ENCODE measurements around the gene ANGPTL8.

ANGPTL8 gene

DNA sequence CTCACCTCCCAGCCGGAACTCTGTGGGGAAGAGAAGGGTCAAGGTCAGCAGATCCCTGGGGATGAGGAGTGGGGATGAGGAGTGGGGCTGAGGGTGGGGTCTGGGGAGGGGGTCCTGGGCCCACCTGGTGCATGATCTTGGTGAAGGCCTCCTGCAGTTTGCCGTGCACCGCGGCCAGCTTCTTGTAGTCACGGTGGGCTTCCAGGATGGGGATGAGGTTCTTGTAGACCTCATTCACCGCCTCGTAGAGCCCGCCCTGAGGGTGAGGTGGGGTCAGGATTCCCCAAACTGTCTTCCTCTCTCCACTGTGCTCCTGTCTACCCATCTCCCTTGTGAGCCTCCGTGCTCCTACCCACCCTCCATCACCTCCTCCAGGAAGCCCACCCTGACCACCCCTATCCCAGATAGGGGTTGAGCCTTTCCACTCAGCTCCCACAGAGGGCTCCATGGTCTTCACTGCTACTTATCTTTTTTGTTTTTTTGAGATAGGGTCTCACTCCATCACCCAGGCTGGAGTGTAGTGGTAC lies 35.3 kb upstream of the ANGPTL8 start:
- no peak for DNase-seq

DNA sequence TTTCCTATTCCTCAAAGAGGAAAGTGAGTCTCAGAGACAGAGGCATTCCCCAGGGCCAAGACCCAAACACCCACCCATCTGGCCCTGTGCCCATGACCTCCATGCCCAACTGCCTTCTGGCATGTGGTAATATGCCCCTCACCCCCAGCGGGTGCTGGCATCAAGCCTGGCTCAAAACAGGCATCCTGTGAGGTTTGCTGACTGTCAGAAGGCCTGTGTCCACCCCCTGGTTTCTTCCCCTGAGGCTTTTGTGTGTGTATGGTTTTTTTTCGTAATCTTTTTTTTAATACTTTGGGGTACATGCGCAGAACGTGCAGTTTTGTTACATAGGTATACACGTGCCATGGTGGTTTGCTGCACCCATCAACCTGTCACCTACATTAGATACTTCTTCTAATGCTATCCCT lies 34.5 kb upstream of the ANGPTL8 start:
- no peak for DNase-seq

DNA sequence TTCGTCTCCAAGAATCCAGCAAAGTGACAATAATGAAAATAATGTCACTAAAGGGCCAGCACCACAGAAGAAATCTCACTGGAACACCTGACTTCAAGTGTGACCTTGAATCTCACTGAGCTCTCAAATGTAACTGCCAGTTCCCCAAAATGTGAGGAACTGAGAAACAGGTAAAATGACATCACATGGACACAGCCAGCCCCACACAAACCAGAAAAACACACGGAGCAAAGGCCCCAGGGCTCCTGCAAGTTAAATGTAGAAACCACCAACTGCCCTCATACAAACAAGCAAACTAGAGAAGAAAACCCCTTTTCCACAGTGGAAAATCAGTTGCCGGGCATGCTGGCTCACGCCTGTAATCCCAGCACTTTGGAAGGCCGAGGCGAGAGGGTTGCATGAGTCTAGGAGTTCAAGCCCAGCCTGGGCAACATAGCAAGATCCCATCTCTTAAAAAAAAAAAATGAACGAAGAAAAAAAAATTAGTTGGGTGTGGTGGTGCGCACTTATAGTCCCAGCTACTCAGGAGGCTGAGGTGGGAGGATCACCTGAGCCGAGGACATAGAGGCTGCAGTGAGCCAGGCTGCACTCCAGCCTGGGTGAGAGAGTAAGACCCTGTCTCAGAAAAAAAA lies 33.4 kb upstream of the ANGPTL8 start:
- no peak for DNase-seq

DNA sequence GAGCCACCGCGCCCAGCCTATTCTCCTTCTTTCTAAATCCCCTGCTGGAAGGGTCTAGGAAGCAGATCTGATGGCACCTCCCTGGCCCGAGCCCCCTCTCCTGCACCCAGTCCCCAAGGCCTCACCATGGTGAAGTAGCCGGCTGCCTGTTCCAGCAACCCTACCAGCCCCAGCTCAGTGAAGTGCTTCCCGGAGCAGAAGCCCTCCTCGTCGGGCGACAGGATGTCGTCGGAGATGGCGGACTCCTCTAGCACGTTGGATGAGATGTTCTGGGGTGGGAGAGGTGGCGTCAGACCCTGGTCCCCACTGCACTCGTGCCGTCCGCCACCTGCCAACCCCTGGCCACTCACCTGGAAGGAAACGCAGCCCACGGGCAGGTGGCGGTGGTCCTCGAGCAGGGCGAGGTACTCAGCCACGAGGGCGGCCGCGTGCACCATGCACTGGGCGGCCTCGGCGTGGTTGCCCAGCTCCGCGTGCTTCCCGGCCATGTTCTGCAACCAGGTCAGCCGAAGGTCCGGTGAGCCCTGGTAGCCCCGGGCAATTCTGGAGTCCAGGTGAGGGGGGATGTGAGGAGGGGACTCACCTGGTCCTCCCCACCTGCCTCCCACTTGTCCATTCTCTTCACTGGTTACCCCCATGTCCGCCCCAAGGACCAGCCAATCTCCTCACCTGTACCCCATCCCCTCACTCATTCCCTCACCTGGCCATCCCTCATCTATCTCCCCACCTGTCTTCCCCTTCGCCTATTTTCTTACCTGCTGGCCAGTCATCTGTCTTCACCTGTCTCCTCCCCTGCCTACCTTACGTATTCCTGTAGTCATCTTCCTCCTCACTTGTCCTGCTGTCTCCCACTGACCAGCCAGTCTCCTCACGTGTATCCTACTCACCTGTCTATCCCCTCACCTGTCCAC lies 30.6 kb upstream of the ANGPTL8 start:
- no peak for DNase-seq

DNA sequence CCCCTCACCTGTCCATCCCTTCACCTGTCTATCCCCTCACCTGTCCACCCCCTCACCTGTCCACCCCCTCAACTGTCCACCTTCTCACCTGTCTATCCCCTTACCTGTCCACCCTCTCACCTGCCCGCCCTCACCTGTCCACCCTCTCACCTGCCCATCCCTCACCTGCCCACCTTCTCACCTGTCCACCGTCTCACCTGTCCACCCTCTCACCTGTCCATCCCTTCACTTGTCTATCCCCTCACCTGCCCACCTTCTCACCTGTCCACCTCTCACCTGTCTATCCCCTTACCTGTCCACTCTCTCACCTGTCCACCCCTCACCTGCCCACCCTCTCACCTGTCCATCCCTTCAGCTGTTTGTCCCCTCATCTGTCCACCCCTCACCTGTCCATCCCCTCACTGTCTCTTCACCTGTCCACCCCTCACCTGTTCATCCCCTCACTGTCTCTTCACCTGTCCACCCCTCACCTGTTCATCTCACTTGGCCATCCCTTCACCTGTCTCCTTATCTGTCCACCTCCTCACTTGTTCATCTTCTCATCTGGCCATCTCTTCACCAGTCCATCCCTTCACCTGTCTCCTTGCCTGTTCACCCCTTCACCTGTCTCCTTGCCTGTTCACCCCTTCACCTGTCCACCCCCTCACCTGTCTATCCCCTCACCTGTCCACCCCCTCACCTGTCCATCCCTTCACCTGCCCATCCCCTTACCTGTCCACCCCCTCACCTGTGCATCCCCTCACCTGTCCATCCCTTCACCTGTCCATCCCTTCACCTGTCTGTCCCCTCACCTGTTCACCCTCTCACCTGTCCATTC lies 29.4 kb upstream of the ANGPTL8 start:
- no peak for DNase-seq

DNA sequence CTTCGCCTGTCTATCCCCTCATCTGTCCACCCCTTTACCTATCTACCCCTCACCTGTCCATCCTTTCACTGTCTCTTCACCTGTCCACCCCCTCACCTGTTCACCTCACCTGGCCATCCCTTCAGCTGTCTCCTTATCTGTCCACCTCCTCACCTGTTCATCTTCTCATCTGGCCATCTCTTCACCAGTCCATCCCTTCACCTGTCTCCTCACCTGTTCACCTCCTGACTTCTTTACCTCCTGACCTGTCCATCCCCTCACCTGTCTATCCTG lies 28.8 kb upstream of the ANGPTL8 start:
- DNase-seq = no peak

DNA sequence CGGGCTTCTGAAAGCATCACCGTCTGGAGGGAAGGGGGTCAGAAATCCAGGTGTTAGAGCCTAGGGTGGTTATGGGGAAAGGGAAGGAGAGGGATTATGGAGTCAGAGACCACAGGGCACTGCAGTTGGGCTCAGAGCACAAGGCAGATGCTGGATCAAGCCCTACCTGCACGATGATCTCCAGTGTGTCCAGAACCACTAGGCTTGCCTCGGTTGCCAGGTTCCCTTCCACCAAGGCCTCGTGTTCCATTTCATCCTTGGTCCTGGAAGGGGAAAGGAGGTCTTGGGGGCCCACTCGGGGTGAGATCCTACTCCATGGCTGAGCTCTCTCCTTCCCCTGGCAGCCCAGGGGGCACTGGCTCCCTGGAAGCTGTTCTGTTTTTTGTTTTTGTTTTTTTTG lies 25.0 kb upstream of the ANGPTL8 start:
- DNase-seq = no peak

DNA sequence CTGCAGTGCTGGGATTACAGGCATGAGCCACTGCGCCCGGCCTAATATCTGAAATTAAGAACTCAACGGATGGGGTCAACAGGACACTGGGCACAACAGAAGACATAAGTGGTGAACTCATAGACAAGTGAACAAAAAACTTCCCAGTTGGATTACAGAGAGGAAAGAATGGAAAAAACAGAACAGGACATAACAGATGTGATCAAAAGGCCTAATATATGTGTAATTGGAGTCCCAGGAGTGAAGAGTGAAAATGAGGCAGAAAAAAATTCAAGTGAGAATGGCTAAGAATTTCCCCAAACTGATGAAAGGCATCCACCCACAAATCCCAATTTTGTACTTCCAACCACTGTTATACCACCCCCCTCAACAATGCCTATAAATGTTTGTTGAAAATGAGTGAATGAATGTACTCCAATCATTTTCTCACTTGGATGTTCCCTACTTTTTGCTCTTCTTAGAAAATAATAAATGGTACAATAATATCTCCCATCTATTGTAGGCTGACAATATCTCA lies 18.3 kb upstream of the ANGPTL8 start:
- no peak for DNase-seq

DNA sequence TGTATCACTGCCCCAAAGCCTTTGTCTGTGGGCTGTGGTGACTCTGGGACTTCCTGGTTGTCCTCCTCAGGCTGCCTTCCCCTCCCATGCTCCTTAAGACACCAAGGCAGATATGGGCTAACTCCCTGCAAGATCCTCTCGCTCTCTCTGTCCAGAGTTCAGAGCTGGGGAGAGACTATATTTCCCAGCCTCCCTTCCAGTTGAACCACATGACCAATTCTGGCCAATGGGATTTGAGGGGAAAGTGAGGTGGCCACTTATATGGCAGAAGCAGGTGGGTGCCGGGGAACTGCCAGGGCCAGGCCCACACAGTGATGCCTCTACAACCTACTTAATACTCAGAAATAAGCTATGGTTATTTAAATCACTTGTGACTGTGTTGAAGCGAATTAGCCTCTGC lies 16.2 kb upstream of the ANGPTL8 start:
- DNase-seq = no peak

DNA sequence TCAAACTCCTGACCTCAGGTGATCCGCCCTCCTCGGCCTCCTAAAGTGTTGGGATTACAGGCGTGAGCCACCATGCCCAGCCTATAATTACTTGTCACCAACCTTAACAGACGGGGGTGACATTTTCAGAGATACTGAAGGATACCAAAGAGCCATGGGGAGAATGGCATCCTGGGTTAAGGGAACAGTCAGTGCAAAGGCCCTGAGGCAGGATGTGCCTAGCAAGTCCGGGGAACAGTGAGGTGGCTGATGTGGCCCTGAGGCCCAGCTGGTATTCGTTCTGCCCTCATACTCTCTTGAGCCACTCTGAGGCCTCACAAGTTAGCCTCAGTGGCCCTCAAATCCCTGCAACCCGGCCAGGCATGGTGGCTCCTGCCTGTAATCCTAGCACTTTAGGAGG lies 15.0 kb upstream of the ANGPTL8 start:
- no peak for DNase-seq

DNA sequence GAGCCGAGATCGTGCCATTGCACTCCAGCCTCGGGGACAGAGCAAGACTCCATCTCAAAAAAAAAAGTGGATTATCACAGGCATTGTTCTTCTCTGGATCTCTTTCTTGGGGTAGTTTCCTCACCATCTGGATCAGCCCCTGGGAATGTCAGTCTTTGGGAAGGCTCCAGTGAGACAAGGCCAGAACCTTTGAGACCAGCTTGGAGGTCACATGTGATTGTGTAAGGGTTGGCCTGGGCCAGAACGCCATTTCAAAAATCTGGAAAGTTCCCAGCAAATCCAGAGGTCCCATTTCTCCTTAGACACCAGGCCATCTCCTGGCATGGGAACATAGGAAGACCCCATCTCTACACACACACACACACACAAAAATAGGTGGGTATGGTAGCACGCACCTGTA lies 14.2 kb upstream of the ANGPTL8 start:
- DNase-seq = no peak

DNA sequence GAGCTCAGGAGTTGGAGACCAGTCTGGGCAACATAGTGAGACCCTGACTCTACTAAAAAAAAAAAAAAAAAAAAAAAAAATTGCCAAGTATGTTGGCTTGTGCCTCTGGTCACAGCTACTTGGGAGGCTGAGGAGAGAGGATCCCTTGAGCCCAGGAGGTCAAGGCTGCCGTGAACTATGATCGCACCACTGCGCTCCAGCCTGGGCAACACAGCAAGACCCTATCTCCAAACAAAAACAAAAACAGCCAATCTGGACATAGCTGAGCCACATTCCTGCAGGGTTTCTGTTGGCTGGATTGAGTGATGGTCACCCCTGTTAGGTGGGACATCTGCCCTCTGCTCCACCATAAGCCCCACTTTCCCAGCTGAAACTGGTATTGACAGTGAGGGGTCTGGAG lies 13.6 kb upstream of the ANGPTL8 start:
- DNase-seq = no peak

DNA sequence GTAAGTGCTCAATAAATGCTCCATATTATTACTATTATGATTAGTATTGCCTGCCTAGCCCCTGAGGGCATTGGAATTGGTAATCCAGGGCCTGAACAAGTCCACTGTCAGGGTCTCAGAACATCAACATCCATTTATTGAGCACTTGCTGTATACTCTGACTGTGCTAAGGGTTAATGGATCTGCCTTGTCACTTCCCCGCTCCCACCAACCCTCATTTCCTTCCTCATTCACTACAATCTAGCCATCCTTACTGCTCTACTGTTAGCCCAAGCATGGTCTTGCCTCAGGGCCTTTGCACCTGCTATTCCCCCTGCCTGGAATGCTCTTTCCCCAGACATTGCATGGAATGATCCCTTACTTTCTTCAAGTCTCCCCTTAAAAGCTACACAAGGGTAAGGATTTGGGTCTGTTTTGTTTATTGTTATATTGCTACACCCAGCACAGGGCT lies 12.7 kb upstream of the ANGPTL8 start:
- DNase-seq = no peak

DNA sequence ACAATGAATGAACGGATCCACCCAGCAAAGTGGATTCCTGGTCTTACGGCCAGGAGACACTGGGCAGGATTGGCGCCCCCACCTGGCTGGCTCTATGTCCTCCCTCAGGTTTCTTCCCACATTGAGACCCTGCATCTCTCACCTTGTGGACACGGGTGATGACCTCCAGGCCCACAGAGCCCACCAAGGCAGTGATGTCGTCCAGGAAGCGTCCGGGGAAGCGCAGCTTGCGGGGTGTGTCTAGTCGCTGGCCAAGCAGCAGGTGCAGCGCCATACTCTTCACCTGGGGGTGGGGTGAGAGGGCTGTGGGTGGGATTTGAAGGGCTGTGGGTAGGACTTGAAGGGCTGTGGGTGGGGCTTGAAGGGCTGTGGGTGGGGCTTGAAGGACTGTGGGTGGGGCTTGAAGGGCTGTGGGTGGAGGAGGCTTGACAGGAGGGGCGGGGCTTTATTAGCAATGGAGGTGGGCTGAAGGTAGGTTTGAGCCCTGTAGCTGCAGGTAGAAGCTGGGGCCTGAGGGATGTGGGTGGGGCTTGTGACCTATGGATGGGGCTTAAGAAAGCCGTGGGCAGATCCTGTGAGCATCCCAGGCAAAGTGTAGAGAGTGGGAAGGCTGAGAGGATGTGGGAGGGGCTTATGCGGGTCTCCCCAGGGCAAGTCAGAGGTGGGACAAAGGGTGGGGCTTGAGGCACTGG lies 12.1 kb upstream of the ANGPTL8 start:
- DNase-seq = no peak

DNA sequence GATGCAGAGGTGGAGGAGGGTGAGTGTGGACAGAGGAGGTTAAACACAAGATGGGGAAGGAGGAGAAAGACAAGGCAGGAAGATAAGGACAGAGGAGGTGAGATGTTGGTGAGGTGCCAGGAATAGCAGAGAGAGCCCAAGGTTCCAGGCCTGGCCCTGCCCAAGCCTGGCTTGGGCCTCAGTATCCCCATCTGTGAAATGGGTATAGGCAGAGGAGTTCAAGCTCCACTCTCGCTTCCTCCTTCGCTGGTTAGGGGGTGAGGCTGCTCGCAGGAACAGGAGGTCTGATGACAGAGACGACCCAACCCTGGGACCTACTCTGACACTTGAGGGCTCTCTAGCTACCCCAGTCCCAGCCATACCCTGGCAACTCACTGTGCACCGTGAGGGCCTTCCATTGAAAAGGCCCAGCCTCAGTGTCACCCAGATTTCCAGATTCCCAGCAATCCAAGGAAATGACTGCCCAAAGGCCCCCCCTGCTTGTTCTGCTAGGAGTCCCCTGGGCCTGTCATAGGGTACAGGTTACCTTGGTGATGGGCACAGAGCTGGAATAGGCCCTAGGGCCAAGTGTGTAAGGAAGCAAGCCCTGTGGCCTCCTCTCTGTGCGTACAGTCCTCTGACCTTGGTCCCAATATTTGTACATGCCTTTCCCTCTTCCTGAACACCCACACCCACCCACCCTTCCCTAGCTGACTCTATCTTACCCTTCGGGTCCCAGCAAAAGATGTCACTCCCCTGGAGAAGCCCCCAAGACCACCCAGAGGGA lies 8.6 kb upstream of the ANGPTL8 start:
- no peak for DNase-seq

DNA sequence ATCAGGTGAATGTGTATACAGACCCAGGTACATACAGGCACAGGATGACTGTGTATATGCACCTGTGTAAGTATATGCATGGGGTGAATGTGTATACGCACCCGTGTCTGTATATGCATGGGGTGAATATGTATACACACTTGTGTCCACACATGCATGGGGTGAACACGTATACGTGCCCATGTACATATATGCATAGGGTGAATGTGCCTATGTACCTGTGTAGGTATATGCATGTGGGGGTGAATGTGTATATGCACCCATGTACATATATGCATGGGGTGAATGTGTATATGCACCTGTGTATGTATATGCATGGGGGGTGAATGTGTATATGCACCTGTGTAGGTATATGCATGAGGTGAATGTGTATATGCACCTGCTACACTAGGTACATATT lies 6.9 kb upstream of the ANGPTL8 start:
- no peak for DNase-seq

DNA sequence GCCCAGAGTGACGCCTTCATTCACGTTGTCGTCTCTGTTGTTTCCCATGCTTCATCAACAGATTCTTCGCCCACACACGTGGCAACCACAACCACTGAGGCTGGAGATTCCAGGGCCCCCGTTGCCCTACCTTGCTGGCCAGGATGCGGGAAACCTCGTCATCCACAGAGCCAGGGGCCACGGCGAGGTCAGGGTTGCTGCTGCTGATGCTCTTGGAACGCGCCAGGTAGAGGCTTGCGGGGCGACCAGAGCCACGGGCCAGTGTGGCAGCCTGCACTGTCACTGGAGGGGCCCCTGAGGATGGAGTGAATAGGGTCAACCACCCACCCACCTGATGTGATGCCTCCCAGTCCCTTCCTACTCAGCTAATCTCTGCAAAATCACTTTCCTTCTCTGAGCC lies 6.3 kb upstream of the ANGPTL8 start:
- no peak for DNase-seq

DNA sequence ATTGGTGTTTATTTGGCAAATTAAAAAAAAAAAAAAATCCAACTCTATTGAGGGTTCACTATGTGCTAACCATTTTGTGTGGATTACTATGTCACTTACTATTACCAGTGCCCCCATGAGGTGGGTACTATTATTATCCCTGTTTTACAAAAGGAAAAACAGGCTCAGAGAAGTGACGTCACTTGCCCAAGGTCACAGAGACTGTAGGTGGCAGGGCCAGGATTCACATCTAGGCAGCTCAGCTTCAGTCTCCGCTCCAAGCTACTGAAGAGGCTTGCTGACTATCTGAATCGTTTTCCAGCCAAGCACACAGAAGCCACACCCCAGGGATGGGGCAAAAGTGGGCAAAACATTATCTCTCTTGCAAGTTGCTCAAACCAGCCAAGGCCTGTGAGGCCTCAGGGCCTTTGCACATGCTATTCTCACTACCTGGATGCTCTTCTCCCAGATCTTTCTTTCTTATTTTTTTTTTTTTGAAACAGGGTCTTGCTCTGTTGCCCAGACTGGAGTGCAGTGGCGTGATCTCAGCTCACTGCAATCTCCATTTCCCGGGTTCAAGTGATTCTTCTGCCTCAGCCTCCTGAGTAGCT lies 4.8 kb upstream of the ANGPTL8 start:
- DNase-seq = no peak

DNA sequence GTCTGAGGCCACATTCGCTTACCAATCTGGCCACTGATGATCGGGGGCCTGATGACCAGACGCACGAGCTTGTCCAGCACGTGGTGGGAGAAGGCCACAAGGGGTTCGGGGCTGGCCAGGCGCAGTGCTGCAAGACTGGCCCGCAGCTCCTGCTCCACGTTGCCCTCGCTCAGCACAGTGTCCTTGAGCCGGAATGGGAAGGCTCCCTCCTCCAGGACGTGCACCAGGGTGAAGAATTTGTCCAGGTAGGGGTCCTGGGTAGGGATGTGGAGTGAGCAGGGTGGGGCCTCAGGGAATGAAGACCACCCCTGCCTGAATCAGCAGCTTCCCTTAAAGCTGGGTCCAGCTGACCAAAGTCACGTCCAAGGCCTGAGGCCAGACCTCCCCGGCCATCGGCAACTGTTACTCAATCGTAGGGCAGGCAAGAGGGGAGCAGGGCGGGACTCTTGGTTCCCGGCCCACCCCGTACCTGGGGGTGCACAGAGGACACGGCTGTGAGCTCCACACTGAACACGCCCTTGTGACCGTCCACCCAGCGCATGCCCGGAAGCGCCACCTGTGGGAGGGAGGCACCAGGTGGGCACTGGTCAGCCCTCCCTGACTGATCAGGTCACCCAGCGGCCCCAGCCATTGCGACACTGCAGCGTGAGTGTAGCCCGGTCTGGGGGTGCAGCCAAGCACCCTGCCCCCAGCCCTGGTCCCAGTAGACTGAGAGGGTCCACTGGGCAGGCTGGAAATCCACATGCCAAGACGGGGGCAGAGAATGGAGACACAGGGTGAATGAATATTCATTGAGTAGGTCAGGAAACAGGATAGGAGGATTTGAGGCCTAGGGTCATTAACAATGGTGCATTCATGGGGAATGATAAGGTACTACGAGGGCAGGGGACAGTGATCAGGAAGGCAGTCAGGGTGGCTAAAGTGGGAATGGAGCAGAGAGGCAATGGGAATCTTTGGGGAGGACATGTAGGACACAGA lies 2.8 kb upstream of the ANGPTL8 start:
- DNase-seq = no peak

DNA sequence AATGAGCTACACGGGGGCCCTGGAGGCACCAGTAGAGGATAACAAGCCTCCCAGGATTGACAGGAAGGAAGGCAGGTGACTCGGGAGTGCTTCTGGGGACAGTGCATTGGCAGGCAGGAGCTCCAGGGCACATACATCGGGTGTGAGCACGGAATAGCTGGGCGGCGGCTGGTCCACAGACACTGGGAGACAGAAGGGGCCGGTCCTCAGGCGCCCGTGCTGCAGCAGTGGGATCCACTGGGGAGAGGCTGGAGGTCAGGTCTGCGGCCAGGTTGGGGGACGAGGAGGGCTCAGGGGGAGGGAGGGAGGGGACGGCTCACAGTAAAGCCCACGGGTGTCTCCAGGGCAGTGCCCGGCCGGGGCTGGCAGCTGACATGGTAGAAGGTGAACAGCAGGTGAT lies 2.1 kb upstream of the ANGPTL8 start:
- DNase-seq = no peak
